Gastrocnemius medialis (tissue), 4 donors: ENCODE data around the gene NDUFA11. TPM values are rescaled to one million over a fixed set of nuclear protein-coding genes. Genes with fewer than 3 reads are reported as not detected.
A peak's percentile ranks its signal among the peaks of the same experiment; 100 is the strongest.

ENCODE experiments used
- ATAC-seq, 2 donors: fragments of 150-250 bp; one replicate each; pipeline ENCODE4 v1.9.1; 2016
- DNase-seq, 2 donors: peaks; one replicate each; pipeline ENCODE4 v3.0.0-alpha.2; 2019
- H3K27ac ChIP-seq, 4 donors: fragments of 200-600 bp; sonication (generic); 1 replicate in 1 of 4; 2 replicates in 3 of 4; pipeline ENCODE4 v1.5.1; 2016 to 2018; ENCODE audit warnings: mild to moderate bottlenecking in 2 of 4, moderate library complexity in 1 of 4
- H3K27me3 ChIP-seq, 3 donors: fragments of 200-600 bp; sonication (generic) in 2 of 3; 1 replicate in 1 of 3; 2 replicates in 2 of 3; pipeline versions ENCODE4 v1.5.1 to v1.6.0; 2016 to 2019; ENCODE audit warnings: mild to moderate bottlenecking in 1 of 3, moderate library complexity in 1 of 3
- H3K36me3 ChIP-seq, 2 donors: fragments of 200-600 bp; sonication (generic) in 1 of 2; one replicate each; pipeline ENCODE4 v1.5.1; 2017 to 2018
- H3K4me1 ChIP-seq, 2 donors: fragments of 200-600 bp; sonication (generic) in 1 of 2; one replicate each; pipeline ENCODE4 v1.5.1; 2016 to 2017; ENCODE audit warnings: mild to moderate bottlenecking in 2 of 2
- H3K4me3 ChIP-seq, 4 donors: fragments of 200-600 bp; sonication (generic) in 3 of 4; 1 replicate in 1 of 4; 2 replicates in 3 of 4; pipeline ENCODE4 v1.5.1; 2016 to 2019; ENCODE audit warnings: mild to moderate bottlenecking in 2 of 4
- H3K9me3 ChIP-seq, 3 donors: fragments of 200-600 bp; sonication (generic) in 2 of 3; 1 replicate in 1 of 3; 2 replicates in 2 of 3; pipeline ENCODE4 v1.5.1; 2016 to 2019
- CTCF ChIP-seq, 5 experiments: fragments of 450-650 bp in 3 of 5; fragments of 200-600 bp in 2 of 5; sonication (generic) in 2 of 5; IDR thresholded peaks in 4 of 5; conservative IDR thresholded peaks in 1 of 5; 1 replicate in 4 of 5; 2 replicates in 1 of 5; pipeline ENCODE4 v1.5.1; 2016 to 2019; ENCODE audit warnings: antibody characterized with exemption in 5 of 5, mild to moderate bottlenecking in 3 of 5, moderate library complexity in 3 of 5
- POLR2A ChIP-seq, 2 donors: fragments of 450-650 bp; IDR thresholded peaks; one replicate each; pipeline ENCODE4 v1.6.1; 2017; ENCODE audit warnings: antibody characterized with exemption in 2 of 2, mild to moderate bottlenecking in 2 of 2, moderate library complexity in 2 of 2
- in situ Hi-C, 4 donors: fragments of 200-750 bp; cut with MboI; loops; one replicate each; pipeline versions ENCODE4 v1.15.0 to v1.8.0; 2017; ENCODE audit warnings: low sequenced_read_pairs in 4 of 4
- intact Hi-C: fragments of 100-400 bp; cut with DNase I; formaldehyde crosslinking; loops from one replicate; pipeline ENCODE4 v1.15.1; 2023; ENCODE audit warnings: low total_unique reads
- total RNA-seq, 4 donors: library from RNA; depleted of rRNA; stranded (reverse); fragments of >200 nt; gene quantifications; one replicate each; pipeline versions ENCODE4 v1.1.0 to v1.2.3, GENCODE V29; 2016

Gene NDUFA11
- total RNA-seq, 4 donors from 2014 or later, result 190 to 349 (median 221) TPM

- Histone ChIP-seq H3K4me3 (no peak overlapping the region), H3K9me3 (no peaks in the 10 kb centered on the region), H3K27ac (no peak overlapping the region), H3K27me3 (peaks cover 24 to 38% (median 26%) of the 10 kb centered on the region in 3 donors), H3K4me1 (peaks cover 0 to 11% of the 10 kb centered on the region in 2 donors), H3K36me3 (peaks cover 0 to 23% of the 10 kb centered on the region in 2 donors)
- TF ChIP-seq CTCF (IDR thresholded peaks at IDR 0.05 in 4 of 5, conservative IDR thresholded peaks at IDR 0.05 in 1 of 5), result peak in 2 of 5 experiments; percentile 3 to 15
- TF ChIP-seq POLR2A (IDR thresholded peaks at IDR 0.05), result no peak
- ATAC-seq (no peak), DNase-seq (no peak)
- in situ Hi-C loops, result no loop called here
- intact Hi-C loops, result loop anchor here (2.0 kb wide), 1 partner anchor 88 kb away; the partner anchor contains the start of gene NRTN
Measured at GRCh38 chr19:5892772-5893275, 10.8 kb downstream of the NDUFA11 start.

- peaks cover 26 to 45% (median 30%) of the 10 kb centered on the region in 3 donors for H3K27me3 ChIP-seq
- H3K36me3 ChIP-seq, result peaks cover 0 to 23% of the 10 kb centered on the region in 2 donors
- H3K4me3 ChIP-seq, result no peak overlapping the region
- in situ Hi-C loops, result no loop called here
- peaks cover 0 to 11% of the 10 kb centered on the region in 2 donors for H3K4me1 ChIP-seq
- no peak overlapping the region for H3K27ac ChIP-seq
- DNase-seq (no peak), ATAC-seq (peak in 1 of 2 donors; percentile 23)
- intact Hi-C loops, result loop anchor here (2.0 kb wide), 1 partner anchor 87 kb away; the partner anchor contains the start of gene NRTN
- H3K9me3 ChIP-seq, result no peaks in the 10 kb centered on the region
- peak in 4 of 5 experiments; percentile 14 to 56 (median 46) for TF ChIP-seq CTCF (IDR thresholded peaks at IDR 0.05 in 4 of 5, conservative IDR thresholded peaks at IDR 0.05 in 1 of 5)
- no peak for TF ChIP-seq POLR2A (IDR thresholded peaks at IDR 0.05)
Measured at GRCh38 chr19:5891938-5892771, 11.4 kb downstream of the NDUFA11 start.

- H3K27ac ChIP-seq, result no peak overlapping the region
- H3K9me3 ChIP-seq, result no peaks in the 10 kb centered on the region
- peaks cover 0 to 20% of the 10 kb centered on the region in 2 donors for H3K36me3 ChIP-seq
- intact Hi-C loops (no loop called here), in situ Hi-C loops (no loop called here)
- peaks cover 28 to 51% (median 35%) of the 10 kb centered on the region in 3 donors for H3K27me3 ChIP-seq
- no peak for TF ChIP-seq POLR2A (IDR thresholded peaks at IDR 0.05)
- no peak for TF ChIP-seq CTCF (IDR thresholded peaks at IDR 0.05 in 4 of 5, conservative IDR thresholded peaks at IDR 0.05 in 1 of 5)
- H3K4me1 ChIP-seq, result peaks cover 0 to 11% of the 10 kb centered on the region in 2 donors
- ATAC-seq (no peak), DNase-seq (no peak)
- H3K4me3 ChIP-seq, result no peak overlapping the region
Measured at GRCh38 chr19:5891572-5891937, 12.0 kb downstream of the NDUFA11 start.

GRCh38 chr19:5890099-5890498 lies 13.5 kb downstream of the NDUFA11 start:
- DNase-seq, result no peak
- no peaks in the 10 kb centered on the region for H3K9me3 ChIP-seq
- H3K27me3 ChIP-seq, result peaks cover 35 to 56% (median 41%) of the 10 kb centered on the region in 3 donors
- in situ Hi-C loops, result no loop called here
- TF ChIP-seq CTCF (IDR thresholded peaks at IDR 0.05 in 4 of 5, conservative IDR thresholded peaks at IDR 0.05 in 1 of 5), result no peak
- no peak for TF ChIP-seq POLR2A (IDR thresholded peaks at IDR 0.05)
- no peak overlapping the region for H3K4me3 ChIP-seq
- intact Hi-C loops, result no loop called here
- H3K4me1 ChIP-seq, result peaks cover 0 to 11% of the 10 kb centered on the region in 2 donors
- peaks cover 0 to 5% of the 10 kb centered on the region in 2 donors for H3K36me3 ChIP-seq
- no peak overlapping the region for H3K27ac ChIP-seq
- ATAC-seq, result no peak
